ENCODE measurements around the gene HSPB3. TPM values are rescaled to one million over a fixed set of nuclear protein-coding genes. Genes with fewer than 3 reads are reported as not detected.

The HSPB3 gene
- total and polyA plus RNA-seq, 2 of the 8 experiments (the other 6 are each of a cell fraction or from before 2014, with no cell fraction given) = not detected

DNA sequence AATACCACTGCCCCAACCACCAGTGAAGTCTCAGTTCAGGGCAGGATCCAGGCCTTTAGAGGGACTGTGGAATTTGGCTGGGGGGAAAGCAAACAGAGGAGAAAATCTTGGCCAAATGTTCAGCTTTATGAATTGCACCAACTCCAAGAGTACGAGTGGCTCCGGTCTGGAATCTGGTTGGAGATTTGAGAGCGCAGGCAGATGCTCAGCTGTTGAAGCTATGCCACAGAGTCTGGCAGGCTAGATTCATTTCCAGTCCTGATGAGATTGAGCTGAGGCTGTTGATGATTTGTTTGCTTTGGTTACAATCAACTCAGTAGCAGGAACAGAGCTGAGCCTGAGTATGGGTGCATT is 9.1 kb upstream of the HSPB3 start (continued):
- TF ChIP-seq CTBP2 (IDR thresholded peaks at IDR 0.05; ENCODE audit: borderline replicate concordance, insufficient read depth, insufficient read length, low read length) (no peak), BACH1 (IDR thresholded peaks at IDR 0.05; ENCODE audit: low read length) (no peak), KDM1A (IDR thresholded peaks at IDR 0.05; ENCODE audit: borderline replicate concordance, low read length) (no peak)
- TF ChIP-seq, protein P1, sequence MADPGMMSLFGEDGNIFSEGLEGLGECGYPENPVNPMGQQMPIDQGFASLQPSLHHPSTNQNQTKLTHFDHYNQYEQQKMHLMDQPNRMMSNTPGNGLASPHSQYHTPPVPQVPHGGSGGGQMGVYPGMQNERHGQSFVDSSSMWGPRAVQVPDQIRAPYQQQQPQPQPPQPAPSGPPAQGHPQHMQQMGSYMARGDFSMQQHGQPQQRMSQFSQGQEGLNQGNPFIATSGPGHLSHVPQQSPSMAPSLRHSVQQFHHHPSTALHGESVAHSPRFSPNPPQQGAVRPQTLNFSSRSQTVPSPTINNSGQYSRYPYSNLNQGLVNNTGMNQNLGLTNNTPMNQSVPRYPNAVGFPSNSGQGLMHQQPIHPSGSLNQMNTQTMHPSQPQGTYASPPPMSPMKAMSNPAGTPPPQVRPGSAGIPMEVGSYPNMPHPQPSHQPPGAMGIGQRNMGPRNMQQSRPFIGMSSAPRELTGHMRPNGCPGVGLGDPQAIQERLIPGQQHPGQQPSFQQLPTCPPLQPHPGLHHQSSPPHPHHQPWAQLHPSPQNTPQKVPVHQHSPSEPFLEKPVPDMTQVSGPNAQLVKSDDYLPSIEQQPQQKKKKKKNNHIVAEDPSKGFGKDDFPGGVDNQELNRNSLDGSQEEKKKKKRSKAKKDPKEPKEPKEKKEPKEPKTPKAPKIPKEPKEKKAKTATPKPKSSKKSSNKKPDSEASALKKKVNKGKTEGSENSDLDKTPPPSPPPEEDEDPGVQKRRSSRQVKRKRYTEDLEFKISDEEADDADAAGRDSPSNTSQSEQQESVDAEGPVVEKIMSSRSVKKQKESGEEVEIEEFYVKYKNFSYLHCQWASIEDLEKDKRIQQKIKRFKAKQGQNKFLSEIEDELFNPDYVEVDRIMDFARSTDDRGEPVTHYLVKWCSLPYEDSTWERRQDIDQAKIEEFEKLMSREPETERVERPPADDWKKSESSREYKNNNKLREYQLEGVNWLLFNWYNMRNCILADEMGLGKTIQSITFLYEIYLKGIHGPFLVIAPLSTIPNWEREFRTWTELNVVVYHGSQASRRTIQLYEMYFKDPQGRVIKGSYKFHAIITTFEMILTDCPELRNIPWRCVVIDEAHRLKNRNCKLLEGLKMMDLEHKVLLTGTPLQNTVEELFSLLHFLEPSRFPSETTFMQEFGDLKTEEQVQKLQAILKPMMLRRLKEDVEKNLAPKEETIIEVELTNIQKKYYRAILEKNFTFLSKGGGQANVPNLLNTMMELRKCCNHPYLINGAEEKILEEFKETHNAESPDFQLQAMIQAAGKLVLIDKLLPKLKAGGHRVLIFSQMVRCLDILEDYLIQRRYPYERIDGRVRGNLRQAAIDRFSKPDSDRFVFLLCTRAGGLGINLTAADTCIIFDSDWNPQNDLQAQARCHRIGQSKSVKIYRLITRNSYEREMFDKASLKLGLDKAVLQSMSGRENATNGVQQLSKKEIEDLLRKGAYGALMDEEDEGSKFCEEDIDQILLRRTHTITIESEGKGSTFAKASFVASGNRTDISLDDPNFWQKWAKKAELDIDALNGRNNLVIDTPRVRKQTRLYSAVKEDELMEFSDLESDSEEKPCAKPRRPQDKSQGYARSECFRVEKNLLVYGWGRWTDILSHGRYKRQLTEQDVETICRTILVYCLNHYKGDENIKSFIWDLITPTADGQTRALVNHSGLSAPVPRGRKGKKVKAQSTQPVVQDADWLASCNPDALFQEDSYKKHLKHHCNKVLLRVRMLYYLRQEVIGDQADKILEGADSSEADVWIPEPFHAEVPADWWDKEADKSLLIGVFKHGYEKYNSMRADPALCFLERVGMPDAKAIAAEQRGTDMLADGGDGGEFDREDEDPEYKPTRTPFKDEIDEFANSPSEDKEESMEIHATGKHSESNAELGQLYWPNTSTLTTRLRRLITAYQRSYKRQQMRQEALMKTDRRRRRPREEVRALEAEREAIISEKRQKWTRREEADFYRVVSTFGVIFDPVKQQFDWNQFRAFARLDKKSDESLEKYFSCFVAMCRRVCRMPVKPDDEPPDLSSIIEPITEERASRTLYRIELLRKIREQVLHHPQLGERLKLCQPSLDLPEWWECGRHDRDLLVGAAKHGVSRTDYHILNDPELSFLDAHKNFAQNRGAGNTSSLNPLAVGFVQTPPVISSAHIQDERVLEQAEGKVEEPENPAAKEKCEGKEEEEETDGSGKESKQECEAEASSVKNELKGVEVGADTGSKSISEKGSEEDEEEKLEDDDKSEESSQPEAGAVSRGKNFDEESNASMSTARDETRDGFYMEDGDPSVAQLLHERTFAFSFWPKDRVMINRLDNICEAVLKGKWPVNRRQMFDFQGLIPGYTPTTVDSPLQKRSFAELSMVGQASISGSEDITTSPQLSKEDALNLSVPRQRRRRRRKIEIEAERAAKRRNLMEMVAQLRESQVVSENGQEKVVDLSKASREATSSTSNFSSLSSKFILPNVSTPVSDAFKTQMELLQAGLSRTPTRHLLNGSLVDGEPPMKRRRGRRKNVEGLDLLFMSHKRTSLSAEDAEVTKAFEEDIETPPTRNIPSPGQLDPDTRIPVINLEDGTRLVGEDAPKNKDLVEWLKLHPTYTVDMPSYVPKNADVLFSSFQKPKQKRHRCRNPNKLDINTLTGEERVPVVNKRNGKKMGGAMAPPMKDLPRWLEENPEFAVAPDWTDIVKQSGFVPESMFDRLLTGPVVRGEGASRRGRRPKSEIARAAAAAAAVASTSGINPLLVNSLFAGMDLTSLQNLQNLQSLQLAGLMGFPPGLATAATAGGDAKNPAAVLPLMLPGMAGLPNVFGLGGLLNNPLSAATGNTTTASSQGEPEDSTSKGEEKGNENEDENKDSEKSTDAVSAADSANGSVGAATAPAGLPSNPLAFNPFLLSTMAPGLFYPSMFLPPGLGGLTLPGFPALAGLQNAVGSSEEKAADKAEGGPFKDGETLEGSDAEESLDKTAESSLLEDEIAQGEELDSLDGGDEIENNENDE (IDR thresholded peaks at IDR 0.05; ENCODE audit: insufficient replicate concordance, low read length) = no peak

All from H1 (cell line).